GM18909 (cell line): ENCODE measurements around the gene EMILIN2.

ENCODE experiments used
- ATAC-seq: cut with Tn5 transposase; IDR thresholded peaks from one replicate; pipeline ENCODE4 v1.9.1; 2021; ENCODE audit warnings: mild to moderate bottlenecking; ENCODE audit not compliant: unreplicated experiment, poor library complexity

Gene EMILIN2

DNA sequence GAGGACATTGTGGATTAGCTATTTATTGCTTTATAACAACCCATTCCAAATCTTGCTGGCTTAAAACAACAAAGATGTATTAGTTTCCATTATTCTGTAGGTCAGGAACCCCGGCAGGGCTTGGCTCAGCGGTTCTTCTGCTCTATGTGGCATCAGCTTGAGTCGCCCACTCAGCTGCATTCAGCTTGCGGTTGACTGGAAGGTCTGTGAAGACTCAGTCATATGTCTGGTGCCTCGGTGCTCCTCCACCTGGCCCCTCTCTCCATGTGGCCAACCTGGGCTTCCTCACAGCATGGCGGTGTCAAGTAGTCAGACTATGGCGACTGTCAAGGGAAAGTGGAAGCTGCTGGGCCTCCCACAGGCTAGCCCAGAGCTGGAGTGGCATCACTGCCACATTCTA lies 48.6 kb downstream of the EMILIN2 start:
- ATAC-seq = no peak

DNA sequence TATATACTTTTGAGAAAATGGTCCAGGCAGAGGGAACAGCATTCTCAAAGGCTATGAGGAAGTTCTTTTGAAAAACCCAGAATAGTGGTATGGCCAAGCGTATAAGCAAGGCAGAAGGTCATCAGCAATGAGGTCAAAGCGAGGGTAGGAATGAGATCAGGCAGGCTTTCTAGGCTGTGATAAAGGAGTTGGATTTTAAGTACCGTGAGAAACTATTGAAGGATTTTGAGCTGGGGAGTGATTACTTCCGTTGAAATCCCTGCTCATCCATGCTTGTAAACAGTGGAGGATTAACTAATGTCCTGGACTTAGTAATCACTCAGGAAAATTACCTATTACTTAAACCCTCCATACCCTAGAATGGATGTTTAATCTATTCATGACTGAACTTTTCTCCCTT lies 50.2 kb downstream of the EMILIN2 start:
- no peak for ATAC-seq

DNA sequence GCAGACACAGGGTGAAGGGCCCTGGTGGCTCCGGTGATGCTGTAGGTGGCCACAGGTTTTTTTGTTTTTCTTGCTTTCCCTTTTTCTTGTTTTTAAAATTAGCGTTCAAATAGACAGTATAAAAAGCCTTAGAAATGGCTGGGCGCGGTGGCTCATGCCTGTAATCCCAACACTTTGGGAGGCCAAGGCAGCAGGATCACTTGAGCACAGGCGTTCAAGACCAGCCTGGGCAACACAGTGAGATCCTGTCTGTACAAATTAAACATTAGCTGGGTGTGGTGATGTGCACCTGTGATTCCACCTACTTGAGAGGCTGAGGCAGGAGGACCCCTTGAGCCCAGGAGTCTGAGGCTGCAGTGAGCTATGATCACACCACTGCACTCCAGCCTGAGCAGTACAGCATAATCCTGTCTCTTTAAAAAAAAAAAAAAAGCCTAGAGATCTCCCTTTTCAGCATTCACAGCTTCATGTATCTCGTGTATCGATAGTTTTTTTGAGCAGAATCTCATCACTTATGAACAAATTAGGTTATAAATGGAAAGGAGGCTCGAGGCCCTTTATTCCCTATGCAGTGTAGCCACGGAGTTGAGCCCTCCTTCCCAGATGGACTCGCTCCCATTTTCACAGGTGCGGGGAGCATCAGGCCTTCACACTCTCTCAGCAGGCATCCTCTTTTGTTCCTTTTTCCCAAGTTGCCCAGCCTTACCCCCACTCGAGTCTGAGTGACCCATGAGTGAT lies 50.8 kb downstream of the EMILIN2 start:
- no peak for ATAC-seq

DNA sequence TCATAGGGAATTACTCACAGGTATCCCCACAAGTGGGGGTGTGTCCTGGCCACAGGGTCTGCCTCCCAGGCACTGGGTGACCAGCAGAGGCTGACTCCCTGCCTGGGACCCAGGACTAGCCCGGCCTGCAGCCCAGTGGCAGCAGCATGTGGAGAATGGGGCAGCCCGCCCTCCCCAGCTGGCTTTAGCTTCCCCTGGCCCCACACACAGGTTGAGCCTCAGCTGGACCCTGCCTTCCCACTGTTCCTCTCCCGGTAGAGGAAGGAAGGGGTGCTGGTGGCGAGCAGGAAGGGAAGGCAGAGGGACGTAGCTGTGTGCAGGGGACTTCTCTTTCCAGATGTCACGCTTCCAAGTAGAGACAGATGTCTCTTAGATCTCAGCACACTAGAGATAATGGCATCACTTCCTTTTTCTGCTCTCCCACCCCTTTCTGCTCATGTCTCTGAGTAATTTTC lies 51.4 kb downstream of the EMILIN2 start:
- no peak for ATAC-seq

DNA sequence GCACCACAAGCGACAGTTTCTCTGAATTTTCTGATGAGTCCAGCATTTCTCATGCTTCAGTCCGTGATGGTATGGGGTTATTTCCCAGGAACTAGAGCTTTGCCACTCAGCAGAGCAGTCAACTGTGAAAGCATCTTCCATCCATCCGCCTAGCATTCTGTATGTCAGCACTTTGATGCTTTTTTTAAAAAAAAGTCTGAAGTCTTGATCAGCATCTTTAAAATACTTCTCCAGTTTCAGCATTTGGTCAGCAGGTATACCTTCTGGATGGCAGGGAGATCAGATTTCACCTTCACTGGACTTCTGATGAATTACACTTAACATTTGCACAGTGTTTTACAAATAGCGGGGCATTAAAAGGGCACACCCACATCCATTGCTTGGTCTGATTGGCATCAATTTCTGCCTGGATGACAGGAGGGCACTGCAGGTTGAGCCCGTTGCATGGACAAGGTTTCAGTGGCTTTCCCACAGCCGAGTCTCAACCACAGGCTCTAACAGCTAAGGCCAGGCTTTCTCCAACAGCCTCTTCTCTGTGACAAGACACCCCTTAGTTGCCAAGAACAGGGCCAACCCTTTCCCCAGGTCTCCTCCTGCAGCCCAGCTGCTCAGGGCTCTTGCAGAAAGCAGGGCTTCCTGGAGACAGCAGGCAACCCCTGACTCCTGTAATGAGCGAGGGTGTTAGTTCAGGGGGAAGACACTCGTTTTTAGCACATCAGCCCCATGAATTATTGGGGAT lies 54.0 kb downstream of the EMILIN2 start:
- ATAC-seq = no peak

DNA sequence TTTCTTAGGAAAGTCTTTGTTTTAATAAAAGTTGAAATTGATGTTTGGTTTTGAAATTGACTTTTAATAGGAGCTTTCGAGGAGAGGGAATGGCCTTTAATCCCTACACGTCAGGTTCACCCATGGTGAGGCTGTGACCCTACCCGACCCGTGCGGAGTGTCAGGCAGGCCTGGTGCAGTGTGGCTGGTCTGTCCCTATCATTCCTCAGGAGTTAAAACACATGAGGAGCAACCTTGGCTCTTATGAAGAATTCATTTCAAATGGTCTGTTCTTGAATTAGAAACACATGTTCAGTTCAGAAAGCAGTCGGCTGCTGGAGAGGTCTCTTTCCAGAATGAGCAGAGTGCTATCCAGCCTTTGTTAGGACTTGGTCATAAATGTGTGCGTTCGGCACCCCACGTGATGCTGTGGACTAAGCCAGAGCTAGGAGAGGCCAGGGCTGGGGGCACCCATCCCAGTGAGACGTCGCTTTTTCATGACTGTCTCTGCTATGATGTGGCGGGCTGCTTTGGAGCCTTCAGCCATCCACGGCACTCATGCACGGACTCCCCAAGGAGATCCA lies 54.7 kb downstream of the EMILIN2 start:
- no peak for ATAC-seq

DNA sequence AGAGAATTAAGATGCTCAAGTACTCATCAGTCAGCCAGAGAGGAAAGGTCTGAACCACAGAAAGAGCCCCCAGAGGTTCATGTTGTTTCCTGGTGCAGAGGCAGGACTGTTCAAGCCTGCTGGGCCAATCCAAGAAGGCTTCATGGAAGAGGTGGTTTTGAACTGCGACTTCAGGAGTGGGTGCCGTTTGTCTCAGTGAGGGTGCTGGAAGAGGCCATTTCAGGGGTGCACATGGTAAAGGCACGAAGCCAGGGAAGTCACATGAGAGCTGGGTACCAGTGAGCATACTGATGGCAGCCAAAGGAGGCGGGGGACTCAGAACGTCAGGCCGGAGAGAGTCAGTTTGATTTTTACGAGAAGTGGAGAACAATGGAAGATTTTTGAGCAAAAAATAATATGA lies 55.5 kb downstream of the EMILIN2 start:
- no peak for ATAC-seq

DNA sequence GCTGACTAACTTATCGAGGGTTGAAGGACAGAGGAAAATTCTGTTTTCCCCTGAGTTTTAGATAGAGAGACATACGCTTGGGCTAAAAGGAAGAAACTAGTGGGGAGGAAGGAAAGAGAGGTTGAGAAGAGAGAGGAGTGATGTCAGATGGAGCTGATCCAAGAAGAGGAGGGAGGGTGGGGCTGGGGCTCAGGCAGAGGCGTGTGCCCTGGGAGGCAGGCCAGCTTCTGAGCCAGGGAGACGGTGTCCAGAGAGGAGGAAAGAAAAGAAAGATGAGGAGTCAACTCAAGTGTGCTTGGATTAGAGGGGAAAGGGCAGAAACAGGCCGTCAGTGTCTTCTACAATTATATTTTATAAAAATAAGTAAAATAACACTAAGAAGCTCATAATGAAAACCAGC lies 56.2 kb downstream of the EMILIN2 start:
- no peak for ATAC-seq

DNA sequence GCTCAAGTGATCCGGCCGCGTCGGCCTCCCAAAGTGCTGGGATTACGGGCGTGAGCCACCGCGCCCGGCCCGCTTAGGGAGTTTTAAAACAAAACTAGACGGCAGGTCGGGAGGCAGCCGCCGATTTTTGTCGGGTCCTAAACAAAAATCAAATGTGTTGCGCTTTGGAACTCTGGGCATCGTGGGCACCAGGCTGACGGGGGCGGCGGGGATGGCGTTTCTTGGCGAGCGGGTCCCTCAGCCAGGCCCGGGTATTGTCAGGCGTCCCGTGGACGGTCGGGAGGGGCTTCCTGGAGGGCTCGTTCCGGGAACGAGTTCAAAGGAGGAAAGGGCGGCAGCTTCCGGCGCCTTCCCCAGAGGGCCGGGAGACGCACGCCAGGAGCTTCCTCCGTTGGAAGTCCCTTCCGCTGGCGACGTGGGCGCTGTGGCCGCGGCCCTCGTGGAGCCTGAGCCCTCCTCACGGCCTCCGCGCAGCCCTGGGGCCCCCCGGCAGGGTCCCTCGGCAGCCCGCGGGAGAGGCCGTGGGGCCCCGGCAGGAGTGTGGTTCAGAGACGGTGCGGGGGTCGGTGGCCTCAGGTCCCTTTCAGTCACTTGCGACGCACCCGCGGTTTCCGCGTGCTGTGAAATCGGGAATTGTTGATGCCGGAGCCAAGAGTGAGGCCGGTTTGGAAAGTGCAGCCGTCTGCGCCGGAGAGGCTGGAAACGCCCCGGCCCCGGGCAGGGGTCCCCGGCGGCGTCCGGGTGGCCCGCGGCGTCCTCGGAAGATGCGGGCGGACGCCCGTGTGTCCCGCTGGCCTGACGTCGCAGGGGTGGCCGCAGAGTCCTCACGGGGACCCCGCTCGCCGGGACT lies 59.3 kb downstream of the EMILIN2 start:
- ATAC-seq = peak; percentile 31

DNA sequence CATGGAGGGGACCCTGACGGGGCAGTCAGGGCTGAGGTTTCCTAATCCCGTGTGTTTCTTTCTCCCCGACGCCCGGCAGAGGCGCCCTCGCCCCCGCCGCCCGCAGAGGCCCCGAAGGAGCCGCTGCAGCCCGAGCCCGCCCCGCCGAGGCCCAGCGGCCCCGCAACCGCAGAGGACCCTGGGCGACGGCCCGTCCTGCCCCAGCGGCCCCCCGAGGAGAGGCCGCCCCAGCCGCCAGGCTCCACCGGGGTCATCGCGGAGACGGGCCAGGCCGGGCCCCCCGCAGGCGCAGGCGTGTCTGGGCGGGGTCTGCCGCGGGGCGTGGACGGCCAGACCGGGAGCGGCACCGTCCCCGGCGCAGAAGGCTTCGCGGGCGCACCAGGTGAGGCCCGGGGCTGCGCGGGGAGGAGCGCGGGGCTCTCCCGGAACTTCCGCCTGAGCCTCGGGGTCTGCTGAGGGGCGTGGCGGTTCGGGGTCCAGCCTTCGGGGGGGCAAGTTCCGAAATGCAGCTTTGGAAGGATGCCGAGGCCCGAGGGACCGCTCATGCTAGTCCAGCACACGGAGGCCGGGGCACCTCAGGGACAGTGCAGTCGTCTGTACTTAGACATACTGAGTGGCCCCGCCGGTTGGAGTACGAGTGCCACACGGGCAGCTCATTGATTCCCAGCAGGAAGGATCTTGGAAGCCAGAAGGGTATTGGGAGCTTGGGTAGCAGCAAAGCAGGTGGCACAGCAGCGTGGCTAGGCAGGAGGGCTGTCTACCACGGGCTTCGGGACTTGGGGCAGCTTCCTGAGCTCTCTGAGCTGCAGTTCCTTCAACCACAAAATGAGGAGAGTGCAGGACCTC lies 60.1 kb downstream of the EMILIN2 start:
- ATAC-seq = peak; percentile 57

DNA sequence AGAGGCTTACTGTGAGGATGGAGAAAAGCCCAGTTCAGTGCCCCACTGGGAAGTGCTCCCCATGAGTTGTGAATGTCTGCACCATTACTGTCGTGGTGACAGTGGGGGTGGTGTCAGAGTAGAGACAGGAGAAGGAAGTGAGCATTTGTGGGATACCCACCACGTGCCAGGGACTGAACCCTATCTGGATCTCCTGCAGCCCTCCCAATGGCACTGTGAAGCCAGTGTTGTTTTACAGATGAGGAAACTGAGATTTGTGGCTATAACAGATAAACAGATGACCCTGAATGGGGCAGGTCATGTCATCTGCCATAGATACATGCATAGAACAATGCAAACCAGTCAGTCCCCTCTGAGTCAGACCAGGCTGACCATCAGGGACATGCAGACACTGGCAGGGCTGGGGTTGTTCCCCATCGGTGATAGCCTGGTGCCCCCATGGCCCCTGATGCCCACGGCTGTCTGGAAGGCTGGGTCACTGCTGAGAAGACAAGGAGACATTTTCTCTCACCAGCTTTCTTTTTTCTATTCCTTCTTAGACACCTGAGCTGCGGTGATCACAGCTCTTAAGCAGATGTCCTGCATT lies 60.8 kb downstream of the EMILIN2 start:
- ATAC-seq = peak; percentile 23

DNA sequence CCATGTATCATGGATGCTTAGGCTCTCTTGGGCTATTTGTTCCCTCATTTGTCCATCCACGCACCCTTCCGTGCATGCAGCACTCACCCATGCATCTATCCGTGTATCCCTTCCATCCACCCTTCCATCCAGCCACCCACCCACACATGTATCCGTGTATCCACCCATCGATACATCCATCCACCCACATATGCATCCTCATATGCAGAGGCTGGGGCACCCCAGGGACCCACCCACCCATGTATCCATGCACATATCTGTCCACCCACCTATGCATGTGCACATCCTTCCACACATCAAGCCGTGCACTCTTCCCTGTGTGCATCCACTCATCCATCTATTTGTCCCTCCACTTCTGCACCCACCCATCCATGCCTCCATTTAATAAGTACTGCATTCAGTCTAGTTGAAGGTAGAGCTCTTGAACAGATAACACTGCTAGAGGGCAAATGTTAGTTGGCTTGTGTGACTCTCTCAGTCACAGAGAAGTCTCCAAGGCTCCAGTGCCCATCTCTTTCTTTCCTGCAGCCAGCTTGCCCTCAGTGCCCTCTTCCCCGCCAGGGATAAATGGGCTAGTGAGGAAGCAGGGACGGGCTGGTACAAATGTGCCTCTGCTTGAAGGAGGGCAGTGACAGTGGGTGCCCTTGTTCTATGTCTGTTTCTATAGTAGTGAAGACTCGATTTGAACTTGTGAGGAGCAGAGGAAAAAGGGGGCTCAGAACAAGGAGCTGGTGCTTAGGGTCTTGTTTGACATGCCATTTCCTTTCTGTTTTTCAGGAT lies 61.5 kb downstream of the EMILIN2 start:
- ATAC-seq = no peak

DNA sequence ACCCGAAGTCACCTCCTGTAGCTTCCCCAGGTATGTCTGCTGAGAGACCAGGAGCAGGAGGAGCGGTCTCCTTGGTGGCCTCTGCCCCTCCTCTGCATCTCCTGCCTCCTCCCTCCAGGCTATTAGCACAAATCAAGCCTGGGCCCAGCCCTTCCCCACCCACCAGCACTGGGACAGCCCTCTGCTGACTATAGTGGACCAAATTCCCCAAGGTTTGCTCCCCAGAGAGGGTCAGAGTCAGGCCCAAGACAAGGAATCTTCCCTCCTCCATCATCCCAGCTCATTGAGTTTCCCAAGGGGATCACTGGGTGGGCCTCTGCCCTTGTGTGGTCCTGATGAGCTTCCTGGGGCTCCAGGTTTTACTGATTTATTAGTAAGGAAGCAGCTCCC lies 62.1 kb downstream of the EMILIN2 start:
- no peak for ATAC-seq

DNA sequence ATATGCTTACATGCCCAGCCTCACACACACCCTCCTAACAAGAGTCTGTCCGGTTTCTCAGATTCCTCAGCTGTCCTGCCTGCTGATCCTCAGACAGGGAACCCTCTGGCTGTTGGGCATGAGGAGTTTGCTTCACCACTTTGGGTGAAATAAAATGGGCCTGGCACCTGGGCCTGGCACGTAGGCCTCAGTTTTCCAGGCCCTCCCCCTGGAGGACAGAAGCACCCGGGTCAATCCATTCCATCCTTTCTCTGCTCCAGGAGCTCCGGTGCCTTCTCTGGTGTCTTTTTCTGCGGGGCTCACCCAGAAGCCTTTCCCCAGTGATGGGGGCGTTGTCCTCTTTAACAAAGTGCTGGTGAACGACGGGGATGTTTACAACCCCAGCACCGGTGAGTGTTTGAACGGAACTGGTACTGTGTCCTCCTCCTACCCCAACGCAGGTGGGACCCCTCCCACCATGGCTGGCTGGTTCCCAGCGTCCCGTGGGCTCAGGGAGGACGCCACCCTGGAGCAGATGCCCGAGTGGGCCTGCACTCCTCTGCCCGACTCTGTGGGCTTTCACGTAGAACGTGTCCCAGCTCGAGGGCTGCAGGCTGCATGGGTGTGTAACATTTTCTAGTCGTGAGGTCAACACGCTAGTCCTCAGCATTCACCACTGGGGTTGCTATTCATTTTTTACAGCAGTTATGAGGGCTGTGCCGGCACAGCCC lies 62.8 kb downstream of the EMILIN2 start:
- no peak for ATAC-seq

DNA sequence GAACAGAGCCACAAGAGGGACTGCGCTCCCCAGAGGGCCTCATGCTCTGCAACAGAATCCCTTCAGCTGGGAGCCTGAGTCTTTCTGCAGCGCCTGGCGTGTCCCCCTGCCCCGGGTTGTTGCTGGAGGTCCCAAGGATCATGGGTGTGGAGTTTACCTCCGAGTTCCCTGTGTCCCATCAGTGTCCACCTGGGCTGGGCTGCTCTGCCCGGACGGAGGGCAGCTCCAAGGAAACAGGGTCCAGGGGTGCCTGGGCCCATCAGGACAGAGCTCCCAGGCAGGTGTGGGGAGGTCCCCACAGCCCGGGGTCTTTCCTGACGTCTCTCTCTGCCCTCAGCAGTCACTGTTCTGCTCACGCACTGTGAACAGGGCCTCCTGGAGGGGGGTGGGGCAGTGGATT lies 63.5 kb downstream of the EMILIN2 start:
- ATAC-seq = no peak

DNA sequence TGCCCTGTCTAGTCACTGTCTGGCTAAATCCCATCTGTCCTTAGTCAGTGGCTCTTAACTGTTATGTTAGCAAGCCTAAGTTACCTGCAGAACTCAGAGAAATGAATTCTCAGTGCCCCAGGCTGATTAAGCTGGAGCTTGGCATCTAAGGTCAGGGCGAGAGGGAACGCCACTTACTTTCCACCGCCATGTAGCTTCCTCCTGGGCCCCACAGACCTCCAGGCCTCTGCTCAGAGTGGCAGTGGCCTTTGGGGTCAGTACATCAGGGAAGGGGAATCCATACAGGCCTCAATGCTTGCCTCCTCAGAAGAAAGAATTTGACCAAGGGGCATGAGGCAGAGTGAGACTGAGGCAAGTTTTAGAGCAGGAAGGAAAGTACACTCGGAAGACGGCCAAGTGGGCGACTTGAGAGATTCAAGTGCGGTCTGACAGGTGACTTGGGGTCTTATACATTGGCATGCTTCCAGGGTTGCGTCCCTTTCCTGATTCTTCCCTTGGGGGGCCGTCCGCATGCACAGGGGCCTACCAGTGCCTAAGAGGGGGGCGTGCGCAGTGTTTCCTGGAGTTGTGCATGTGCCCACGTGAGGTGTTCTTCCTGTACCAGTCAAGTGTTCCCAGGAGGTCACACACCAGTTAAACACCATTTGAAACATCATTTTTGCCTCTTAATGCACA lies 64.1 kb downstream of the EMILIN2 start:
- ATAC-seq = no peak

DNA sequence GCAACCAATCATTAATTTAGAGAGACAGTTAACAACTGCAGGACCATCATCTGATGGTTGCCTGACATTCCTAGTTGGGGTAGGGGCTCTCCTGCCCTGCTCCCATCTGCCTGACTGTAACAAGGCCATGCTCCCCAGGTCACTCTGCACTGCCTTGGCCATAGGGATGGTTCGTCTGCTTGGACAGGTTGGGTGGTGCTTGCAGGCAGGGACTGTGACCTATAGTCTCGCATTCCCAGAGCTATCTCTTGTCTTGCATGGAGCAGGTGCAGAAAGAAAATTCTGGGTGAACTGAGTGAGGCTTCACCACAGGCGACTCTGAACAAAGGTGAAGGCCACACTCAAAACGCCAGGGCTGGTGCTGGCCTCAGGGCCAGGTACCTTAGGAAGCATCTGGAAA lies 64.7 kb downstream of the EMILIN2 start:
- ATAC-seq = no peak
